Measurements from ENCODE around the gene LCN1.

The LCN1 gene

GRCh38 chr9:135574331-135574730 lies 53.1 kb downstream of the LCN1 start:
- no peak overlapping the region for H3K9ac ChIP-seq (ENCODE audit: low read length)
- H3K4me1 ChIP-seq (ENCODE audit: control insufficient read depth, low read depth, low read length), result peaks cover 3% of the 10 kb centered on the region
- H3K36me3 ChIP-seq (ENCODE audit: control insufficient read depth, low read depth, low read length), result no peaks in the 10 kb centered on the region
- H3K27ac ChIP-seq (ENCODE audit: low read length), result no peak overlapping the region
- no peaks in the 10 kb centered on the region for H3K9me3 ChIP-seq (ENCODE audit: control insufficient read depth, low read depth, low read length)
- H3K27me3 ChIP-seq (ENCODE audit: control insufficient read depth, insufficient read depth, low read length), result no peaks in the 10 kb centered on the region
- no peak overlapping the region for H3K4me3 ChIP-seq (ENCODE audit: low read length)

GRCh38 chr9:135574943-135575342 lies 53.7 kb downstream of the LCN1 start:
- Histone ChIP-seq H3K27me3 (ENCODE audit: control insufficient read depth, insufficient read depth, low read length) (no peaks in the 10 kb centered on the region), H3K27ac (ENCODE audit: low read length) (no peak overlapping the region), H3K4me1 (ENCODE audit: control insufficient read depth, low read depth, low read length) (peaks cover 3% of the 10 kb centered on the region), H3K36me3 (ENCODE audit: control insufficient read depth, low read depth, low read length) (no peaks in the 10 kb centered on the region), H3K4me3 (ENCODE audit: low read length) (no peak overlapping the region), H3K9ac (ENCODE audit: low read length) (no peak overlapping the region), H3K9me3 (ENCODE audit: control insufficient read depth, low read depth, low read length) (no peaks in the 10 kb centered on the region)
